Measurements from ENCODE around the gene PLAGL2.

The PLAGL2 gene

DNA sequence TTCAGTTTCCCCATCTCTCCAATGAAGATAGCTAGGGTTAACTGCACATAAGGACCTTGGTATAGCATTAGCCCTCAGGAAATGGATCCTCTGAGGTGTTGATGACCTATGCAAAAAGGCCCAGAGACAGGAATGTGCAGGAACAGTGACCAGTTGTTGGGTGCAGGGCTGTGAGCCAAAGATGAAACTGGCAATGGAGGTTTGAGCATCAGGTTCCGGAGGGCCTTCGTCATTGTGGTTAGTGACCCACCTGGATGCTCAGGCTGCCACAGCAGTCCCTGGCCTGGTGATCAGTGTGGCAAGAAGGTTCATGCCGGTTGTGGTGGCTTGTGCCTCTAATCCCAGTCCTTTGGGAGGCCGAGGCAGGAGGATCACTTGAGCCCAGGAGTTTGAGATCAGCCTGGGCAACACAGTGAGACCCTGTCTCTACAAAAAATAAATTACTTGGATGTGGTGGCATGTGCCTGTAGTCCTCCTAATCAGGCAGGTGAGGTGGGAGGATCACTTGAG is 54.3 kb downstream of the PLAGL2 start:
- peaks cover 57% of the 10 kb centered on the region for H3K36me3 ChIP-seq (ENCODE audit: insufficient read depth, insufficient read length, low read length)
- no peak for DNase-seq (ENCODE audit: low read depth, low spot score)
- TF ChIP-seq ZNF274 (IDR thresholded peaks at IDR 0.05; ENCODE audit: low read depth, low read length) (no peak), YY1 (IDR thresholded peaks at IDR 0.05; ENCODE audit: insufficient read depth, insufficient read length) (no peak), SUZ12 (IDR thresholded peaks at IDR 0.05; ENCODE audit: extremely low read depth, insufficient read depth, insufficient read length) (no peak)
- no peak overlapping the region for H3K9ac ChIP-seq (ENCODE audit: insufficient read length, low read depth)
- H3K27me3 ChIP-seq (ENCODE audit: insufficient read depth, insufficient read length) = no peaks in the 10 kb centered on the region
- H3K4me3 ChIP-seq (ENCODE audit: insufficient read length, low read depth) = no peak overlapping the region
- no peaks in the 10 kb centered on the region for H3K9me3 ChIP-seq (ENCODE audit: insufficient read depth, low read length)
- no peaks in the 10 kb centered on the region for H3K4me1 ChIP-seq (ENCODE audit: insufficient read depth, insufficient read length)

DNA sequence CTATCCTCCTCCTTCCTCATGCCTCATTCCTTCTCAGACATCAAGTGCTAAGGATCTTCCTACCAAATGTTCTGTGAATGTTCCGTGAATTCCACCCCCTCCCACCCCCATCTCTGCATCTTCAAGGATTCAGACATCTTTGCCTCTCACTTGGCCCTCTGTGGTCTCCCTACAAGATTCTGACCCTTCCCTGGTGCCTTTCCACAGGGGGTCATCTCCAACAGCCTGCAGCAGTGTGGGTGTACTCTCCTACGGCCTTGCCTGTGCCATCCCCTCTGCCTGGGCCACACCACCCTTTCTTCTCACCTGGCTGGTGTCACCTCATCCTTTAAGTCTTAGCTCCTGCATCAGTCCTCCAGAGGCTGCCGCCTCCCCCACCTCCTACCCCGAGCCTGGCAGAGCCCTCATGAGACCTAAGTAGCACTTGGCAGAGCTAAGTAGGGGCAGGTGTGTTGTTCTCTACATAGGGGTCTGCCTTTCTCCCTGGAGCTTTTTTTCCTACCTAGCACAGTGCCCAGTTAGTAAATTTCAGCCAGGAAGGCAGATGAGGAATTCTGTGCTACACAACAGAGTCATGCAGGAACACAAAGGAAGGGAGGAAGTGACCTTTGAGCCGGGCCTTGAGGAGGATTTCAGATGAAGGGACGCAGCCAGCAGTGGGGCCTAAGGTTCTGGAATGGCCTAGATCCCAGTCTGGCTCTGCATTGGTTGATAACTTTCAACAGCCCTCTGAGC is 55.0 kb downstream of the PLAGL2 start:
- DNase-seq (ENCODE audit: low read depth, low spot score) = no peak
- peaks cover 53% of the 10 kb centered on the region for H3K36me3 ChIP-seq (ENCODE audit: insufficient read depth, insufficient read length, low read length)
- no peaks in the 10 kb centered on the region for H3K9me3 ChIP-seq (ENCODE audit: insufficient read depth, low read length)
- H3K4me3 ChIP-seq (ENCODE audit: insufficient read length, low read depth) = no peak overlapping the region
- no peaks in the 10 kb centered on the region for H3K4me1 ChIP-seq (ENCODE audit: insufficient read depth, insufficient read length)
- TF ChIP-seq YY1 (IDR thresholded peaks at IDR 0.05; ENCODE audit: insufficient read depth, insufficient read length) = no peak
- no peak for TF ChIP-seq SUZ12 (IDR thresholded peaks at IDR 0.05; ENCODE audit: extremely low read depth, insufficient read depth, insufficient read length)
- TF ChIP-seq ZNF274 (IDR thresholded peaks at IDR 0.05; ENCODE audit: low read depth, low read length) = no peak
- H3K9ac ChIP-seq (ENCODE audit: insufficient read length, low read depth) = no peak overlapping the region
- H3K27me3 ChIP-seq (ENCODE audit: insufficient read depth, insufficient read length) = no peaks in the 10 kb centered on the region

DNA sequence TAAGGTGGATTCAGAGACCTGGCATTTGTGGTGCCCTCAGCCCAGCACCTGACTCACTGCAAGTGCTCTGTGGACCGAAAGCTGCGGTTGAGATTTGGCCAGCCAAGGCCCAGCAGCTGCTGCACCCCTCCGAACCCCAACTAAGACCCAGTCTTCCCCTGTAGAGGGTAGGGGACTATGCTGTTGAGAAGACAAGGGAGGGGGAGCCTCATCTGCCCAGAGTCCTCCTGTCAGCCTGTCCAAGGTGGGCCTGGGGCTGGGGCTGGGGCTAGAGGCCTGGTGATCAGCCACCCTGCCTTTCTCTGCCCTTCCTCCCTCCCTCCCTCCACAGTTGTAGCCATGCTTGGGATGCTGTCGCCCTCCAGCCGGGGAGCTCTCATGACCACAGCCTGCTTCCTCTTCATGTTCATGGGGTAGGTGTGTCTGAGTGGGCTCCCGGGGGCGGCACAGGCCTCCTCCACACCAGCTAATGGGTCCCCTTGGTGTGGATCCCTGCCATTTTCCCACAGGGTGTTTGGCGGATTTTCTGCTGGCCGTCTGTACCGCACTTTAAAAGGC is 57.2 kb downstream of the PLAGL2 start:
- TF ChIP-seq ZNF274 (IDR thresholded peaks at IDR 0.05; ENCODE audit: low read depth, low read length) (no peak), YY1 (IDR thresholded peaks at IDR 0.05; ENCODE audit: insufficient read depth, insufficient read length) (no peak), SUZ12 (IDR thresholded peaks at IDR 0.05; ENCODE audit: extremely low read depth, insufficient read depth, insufficient read length) (no peak)
- DNase-seq (ENCODE audit: low read depth, low spot score) = no peak
- Histone ChIP-seq H3K36me3 (ENCODE audit: insufficient read depth, insufficient read length, low read length) (peaks cover 68% of the 10 kb centered on the region), H3K4me1 (ENCODE audit: insufficient read depth, insufficient read length) (no peaks in the 10 kb centered on the region), H3K9me3 (ENCODE audit: insufficient read depth, low read length) (no peaks in the 10 kb centered on the region), H3K4me3 (ENCODE audit: insufficient read length, low read depth) (no peak overlapping the region), H3K27me3 (ENCODE audit: insufficient read depth, insufficient read length) (no peaks in the 10 kb centered on the region), H3K9ac (ENCODE audit: insufficient read length, low read depth) (no peak overlapping the region)

DNA sequence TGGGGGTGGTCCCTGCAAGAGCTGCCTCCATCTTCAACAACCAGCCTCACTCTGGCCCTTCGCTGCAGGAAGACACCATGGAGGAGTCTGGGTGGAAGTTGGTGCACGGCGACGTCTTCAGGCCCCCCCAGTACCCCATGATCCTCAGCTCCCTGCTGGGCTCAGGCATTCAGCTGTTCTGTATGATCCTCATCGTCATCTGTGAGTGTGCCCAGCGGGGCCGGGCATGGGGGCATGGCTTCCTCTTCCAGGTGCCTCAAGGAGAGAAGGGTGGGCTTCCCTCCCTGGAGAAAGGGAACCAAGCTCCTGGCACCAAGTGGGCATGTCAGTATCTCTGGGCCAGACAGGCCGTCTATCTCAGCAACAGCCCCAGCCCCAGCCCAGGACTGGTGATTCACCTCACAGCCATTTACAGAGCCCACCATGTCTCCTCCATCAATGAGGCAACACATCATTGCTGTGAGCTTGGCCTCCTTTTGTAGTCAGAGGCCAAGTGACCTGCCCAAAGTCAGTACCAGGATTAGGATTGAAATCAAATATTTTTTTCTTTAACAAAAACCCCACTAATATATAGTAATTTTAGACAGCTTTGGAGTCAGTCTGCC is 57.9 kb downstream of the PLAGL2 start:
- H3K27me3 ChIP-seq (ENCODE audit: insufficient read depth, insufficient read length) = no peaks in the 10 kb centered on the region
- H3K9ac ChIP-seq (ENCODE audit: insufficient read length, low read depth) = no peak overlapping the region
- no peak for DNase-seq (ENCODE audit: low read depth, low spot score)
- no peak overlapping the region for H3K4me3 ChIP-seq (ENCODE audit: insufficient read length, low read depth)
- peaks cover 75% of the 10 kb centered on the region for H3K36me3 ChIP-seq (ENCODE audit: insufficient read depth, insufficient read length, low read length)
- no peak for TF ChIP-seq SUZ12 (IDR thresholded peaks at IDR 0.05; ENCODE audit: extremely low read depth, insufficient read depth, insufficient read length)
- no peak for TF ChIP-seq ZNF274 (IDR thresholded peaks at IDR 0.05; ENCODE audit: low read depth, low read length)
- no peak for TF ChIP-seq YY1 (IDR thresholded peaks at IDR 0.05; ENCODE audit: insufficient read depth, insufficient read length)
- no peaks in the 10 kb centered on the region for H3K9me3 ChIP-seq (ENCODE audit: insufficient read depth, low read length)
- H3K4me1 ChIP-seq (ENCODE audit: insufficient read depth, insufficient read length) = no peaks in the 10 kb centered on the region

DNA sequence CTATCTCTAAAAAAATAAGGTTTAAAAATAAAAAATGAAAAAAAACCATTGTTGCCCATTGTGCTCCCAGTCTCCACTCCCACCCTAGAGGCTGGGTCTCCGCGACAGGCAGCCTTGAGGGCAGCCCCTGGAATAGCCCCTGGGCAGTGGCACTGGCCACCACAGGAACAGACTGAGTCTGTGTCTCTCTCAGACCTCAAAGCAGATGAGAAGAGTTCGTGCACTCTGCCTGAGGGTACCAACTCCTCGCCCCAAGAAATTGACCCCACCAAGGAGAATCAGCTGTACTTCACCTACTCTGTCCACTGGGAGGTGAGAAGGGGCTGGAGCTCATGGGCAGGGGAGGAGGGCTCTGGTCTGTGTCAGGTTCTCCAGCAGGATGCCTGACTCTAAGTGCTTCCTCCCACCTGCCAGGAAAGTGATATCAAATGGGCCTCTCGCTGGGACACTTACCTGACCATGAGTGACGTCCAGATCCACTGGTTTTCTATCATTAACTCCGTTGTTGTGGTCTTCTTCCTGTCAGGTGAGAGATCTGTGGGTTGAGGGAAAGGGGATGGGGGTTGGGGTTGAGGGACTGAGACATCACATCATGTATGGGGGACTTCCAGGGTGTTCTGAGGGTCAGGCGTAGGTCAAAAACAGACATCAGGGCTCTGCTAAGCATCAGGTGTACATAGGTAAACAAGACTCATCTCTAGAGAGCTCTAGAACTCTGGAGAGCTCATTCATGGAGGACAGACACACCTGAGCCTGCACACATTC is 62.5 kb downstream of the PLAGL2 start:
- peaks cover 81% of the 10 kb centered on the region for H3K36me3 ChIP-seq (ENCODE audit: insufficient read depth, insufficient read length, low read length)
- no peaks in the 10 kb centered on the region for H3K9me3 ChIP-seq (ENCODE audit: insufficient read depth, low read length)
- H3K4me1 ChIP-seq (ENCODE audit: insufficient read depth, insufficient read length) = no peaks in the 10 kb centered on the region
- TF ChIP-seq SUZ12 (IDR thresholded peaks at IDR 0.05; ENCODE audit: extremely low read depth, insufficient read depth, insufficient read length) = no peak
- TF ChIP-seq YY1 (IDR thresholded peaks at IDR 0.05; ENCODE audit: insufficient read depth, insufficient read length) = no peak
- TF ChIP-seq ZNF274 (IDR thresholded peaks at IDR 0.05; ENCODE audit: low read depth, low read length) = no peak
- DNase-seq (ENCODE audit: low read depth, low spot score) = no peak
- H3K9ac ChIP-seq (ENCODE audit: insufficient read length, low read depth) = no peak overlapping the region
- H3K27me3 ChIP-seq (ENCODE audit: insufficient read depth, insufficient read length) = no peaks in the 10 kb centered on the region
- H3K4me3 ChIP-seq (ENCODE audit: insufficient read length, low read depth) = no peak overlapping the region

DNA sequence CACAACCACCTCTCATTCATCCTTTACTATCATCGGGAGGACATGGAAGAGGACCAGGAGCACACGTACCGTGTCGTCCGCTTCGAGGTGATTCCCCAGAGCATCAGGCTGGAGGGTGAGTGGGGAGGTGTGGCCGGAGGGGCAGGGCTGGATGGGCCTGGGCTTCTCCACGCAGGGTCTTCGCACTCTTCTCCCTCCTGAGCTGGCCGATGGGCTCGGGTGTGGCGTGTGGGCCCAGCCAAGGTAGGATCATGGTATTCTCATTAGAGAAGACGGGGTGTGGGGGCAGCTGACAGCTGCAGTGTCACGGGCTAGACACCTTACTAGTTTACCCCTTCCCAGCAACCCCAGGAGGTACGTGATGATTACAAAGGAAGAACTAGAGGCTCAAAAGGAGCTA is 64.6 kb downstream of the PLAGL2 start:
- Histone ChIP-seq H3K36me3 (ENCODE audit: insufficient read depth, insufficient read length, low read length) (peaks cover 84% of the 10 kb centered on the region), H3K9me3 (ENCODE audit: insufficient read depth, low read length) (no peaks in the 10 kb centered on the region), H3K4me3 (ENCODE audit: insufficient read length, low read depth) (no peak overlapping the region), H3K27me3 (ENCODE audit: insufficient read depth, insufficient read length) (no peaks in the 10 kb centered on the region), H3K9ac (ENCODE audit: insufficient read length, low read depth) (no peak overlapping the region), H3K4me1 (ENCODE audit: insufficient read depth, insufficient read length) (no peaks in the 10 kb centered on the region)
- TF ChIP-seq YY1 (IDR thresholded peaks at IDR 0.05; ENCODE audit: insufficient read depth, insufficient read length) (no peak), ZNF274 (IDR thresholded peaks at IDR 0.05; ENCODE audit: low read depth, low read length) (no peak), SUZ12 (IDR thresholded peaks at IDR 0.05; ENCODE audit: extremely low read depth, insufficient read depth, insufficient read length) (no peak)
- no peak for DNase-seq (ENCODE audit: low read depth, low spot score)

Data from NT2/D1 (cell line).